ENCODE data around the gene PRICKLE2.

The PRICKLE2 gene

DNA sequence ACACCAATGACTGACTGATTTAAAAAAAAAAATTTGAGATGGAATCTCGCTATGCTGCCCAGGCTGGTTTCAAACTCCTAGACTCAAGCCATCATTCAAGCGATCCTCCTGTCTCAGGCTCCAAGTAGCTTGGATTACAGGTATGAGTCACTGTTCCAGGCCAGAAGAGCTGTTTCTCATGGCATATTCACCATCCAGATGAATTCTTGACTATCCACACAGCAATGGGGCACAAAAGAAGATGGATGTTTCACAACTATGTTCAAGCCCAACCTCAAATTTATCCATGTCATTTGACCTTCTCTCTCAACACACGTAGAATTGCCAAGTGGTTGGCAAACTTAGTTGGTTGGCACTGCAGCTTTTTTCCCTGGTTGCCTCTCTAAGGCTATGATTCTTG is 40.6 kb downstream of the PRICKLE2 start:
- Histone ChIP-seq H3K9me3 (no peaks in the 10 kb centered on the region), H3K36me3 (no peaks in the 10 kb centered on the region), H3K27me3 (no peaks in the 10 kb centered on the region), H3K27ac (no peak overlapping the region), H3K4me3 (ENCODE audit: low read depth in 1 of 2, low read length in 1 of 2) (no peak overlapping the region), H3K4me1 (ENCODE audit: control insufficient read depth in 1 of 2, insufficient read depth in 1 of 2, low read depth in 1 of 2, low read length in 1 of 2) (no peaks in the 10 kb centered on the region)
- TF ChIP-seq, protein P1, sequence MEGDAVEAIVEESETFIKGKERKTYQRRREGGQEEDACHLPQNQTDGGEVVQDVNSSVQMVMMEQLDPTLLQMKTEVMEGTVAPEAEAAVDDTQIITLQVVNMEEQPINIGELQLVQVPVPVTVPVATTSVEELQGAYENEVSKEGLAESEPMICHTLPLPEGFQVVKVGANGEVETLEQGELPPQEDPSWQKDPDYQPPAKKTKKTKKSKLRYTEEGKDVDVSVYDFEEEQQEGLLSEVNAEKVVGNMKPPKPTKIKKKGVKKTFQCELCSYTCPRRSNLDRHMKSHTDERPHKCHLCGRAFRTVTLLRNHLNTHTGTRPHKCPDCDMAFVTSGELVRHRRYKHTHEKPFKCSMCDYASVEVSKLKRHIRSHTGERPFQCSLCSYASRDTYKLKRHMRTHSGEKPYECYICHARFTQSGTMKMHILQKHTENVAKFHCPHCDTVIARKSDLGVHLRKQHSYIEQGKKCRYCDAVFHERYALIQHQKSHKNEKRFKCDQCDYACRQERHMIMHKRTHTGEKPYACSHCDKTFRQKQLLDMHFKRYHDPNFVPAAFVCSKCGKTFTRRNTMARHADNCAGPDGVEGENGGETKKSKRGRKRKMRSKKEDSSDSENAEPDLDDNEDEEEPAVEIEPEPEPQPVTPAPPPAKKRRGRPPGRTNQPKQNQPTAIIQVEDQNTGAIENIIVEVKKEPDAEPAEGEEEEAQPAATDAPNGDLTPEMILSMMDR (IDR thresholded peaks at IDR 0.05) = no peak

DNA sequence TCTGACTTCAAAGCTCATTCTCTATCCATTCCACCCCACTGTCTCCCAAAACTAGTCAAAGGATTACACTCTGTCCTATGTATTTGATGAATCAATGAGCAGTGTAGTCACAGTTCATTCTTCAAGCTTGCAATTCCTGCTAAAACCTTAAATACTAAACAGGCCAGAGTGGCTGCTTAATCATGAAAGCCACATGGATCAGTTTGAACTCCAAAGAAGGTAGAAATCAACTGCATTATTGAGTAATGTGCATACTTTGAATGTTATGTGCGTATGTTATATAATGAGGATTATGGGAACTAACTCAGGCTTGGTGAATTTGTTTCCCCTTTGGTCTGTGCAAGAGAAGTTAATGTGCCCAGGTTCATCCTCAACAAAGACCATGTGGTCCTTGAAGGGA is 45.4 kb downstream of the PRICKLE2 start:
- Histone ChIP-seq H3K4me3 (ENCODE audit: low read depth in 1 of 2, low read length in 1 of 2) (no peak overlapping the region), H3K36me3 (no peaks in the 10 kb centered on the region), H3K27ac (no peak overlapping the region), H3K27me3 (no peaks in the 10 kb centered on the region), H3K4me1 (ENCODE audit: control insufficient read depth in 1 of 2, insufficient read depth in 1 of 2, low read depth in 1 of 2, low read length in 1 of 2) (no peaks in the 10 kb centered on the region), H3K9me3 (no peaks in the 10 kb centered on the region)
- TF ChIP-seq, protein P1 (IDR thresholded peaks at IDR 0.05) = no peak

DNA sequence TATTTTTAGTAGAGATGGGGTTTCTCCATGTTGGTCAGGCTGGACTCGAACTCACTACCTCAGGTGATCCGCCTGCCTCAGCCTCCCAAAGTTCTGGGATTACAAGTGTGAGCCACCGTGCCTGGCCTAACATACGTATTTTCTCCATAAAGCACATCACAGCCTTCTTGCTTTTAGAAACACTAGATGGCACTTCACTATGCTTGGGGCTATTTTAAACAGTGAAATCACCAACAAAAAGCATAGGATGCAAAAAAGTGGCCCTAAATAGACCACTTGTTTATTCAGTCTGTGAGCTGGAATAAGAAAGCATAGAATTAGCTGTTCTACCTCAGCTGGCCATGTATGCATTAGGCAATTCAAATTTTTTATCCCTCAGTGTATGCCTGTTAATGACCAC is 46.0 kb downstream of the PRICKLE2 start:
- H3K9me3 ChIP-seq = no peaks in the 10 kb centered on the region
- H3K27me3 ChIP-seq = no peaks in the 10 kb centered on the region

DNA sequence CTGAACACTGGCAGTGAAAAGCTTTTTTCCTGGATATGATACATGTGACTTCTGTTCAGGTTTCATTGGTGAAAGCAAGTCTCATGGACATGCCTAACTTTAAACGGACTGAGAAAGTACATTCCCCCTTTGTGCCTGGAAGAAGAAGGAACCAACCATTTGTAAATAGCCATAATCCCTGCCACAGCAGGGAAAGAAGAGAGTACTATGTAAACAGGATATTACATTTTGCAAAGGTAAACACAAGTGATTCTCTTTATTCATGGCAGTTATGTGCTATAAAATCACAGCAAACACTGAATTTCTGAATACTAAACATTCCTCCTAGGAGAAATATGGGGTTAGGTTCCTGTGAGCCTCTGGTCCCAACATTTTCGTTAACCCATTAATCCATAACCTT is 46.8 kb downstream of the PRICKLE2 start:
- Histone ChIP-seq H3K27ac (no peak overlapping the region), H3K36me3 (no peaks in the 10 kb centered on the region), H3K4me3 (ENCODE audit: low read depth in 1 of 2, low read length in 1 of 2) (no peak overlapping the region)

More for the DNA sequence above, 46.0 kb downstream of the PRICKLE2 start:
- H3K4me1 ChIP-seq (ENCODE audit: control insufficient read depth in 1 of 2, insufficient read depth in 1 of 2, low read depth in 1 of 2, low read length in 1 of 2) = no peaks in the 10 kb centered on the region
- no peaks in the 10 kb centered on the region for H3K36me3 ChIP-seq
- H3K27ac ChIP-seq = no peak overlapping the region
- TF ChIP-seq, protein P1 (IDR thresholded peaks at IDR 0.05) = no peak
- no peak overlapping the region for H3K4me3 ChIP-seq (ENCODE audit: low read depth in 1 of 2, low read length in 1 of 2)

DNA sequence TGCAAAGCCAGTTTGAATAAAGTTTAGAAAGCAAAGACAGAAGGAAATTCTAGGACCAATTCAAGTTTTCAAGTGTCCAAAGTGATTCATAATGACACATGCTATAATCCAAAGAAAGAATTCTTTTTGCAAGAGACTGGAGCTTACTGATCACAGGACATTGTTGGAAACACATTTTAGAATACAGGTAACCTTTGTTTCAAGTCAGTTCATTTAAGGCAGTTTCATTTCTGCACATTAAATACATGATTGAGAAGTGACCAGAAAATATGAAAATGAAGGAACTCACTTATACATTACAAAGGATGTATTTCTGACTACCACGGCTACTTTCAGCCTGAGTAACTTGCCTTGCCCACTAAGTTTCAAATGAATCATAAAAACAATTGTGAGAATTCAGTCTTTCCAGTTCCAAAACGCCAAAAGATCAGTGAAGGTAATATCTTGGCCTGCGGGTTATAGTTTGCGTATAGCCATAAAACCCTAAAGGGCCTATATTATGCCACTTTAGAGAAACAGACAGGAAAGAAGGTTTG is 48.7 kb downstream of the PRICKLE2 start:
- H3K27ac ChIP-seq = no peak overlapping the region
- TF ChIP-seq, protein P1 (IDR thresholded peaks at IDR 0.05) = no peak
- no peak overlapping the region for H3K4me3 ChIP-seq (ENCODE audit: low read depth in 1 of 2, low read length in 1 of 2)
- H3K9me3 ChIP-seq = no peaks in the 10 kb centered on the region
- no peaks in the 10 kb centered on the region for H3K36me3 ChIP-seq
- H3K27me3 ChIP-seq = no peaks in the 10 kb centered on the region
- H3K4me1 ChIP-seq (ENCODE audit: control insufficient read depth in 1 of 2, insufficient read depth in 1 of 2, low read depth in 1 of 2, low read length in 1 of 2) = no peaks in the 10 kb centered on the region

More for the DNA sequence above, 46.8 kb downstream of the PRICKLE2 start:
- TF ChIP-seq, protein P1 (IDR thresholded peaks at IDR 0.05) = no peak
- Histone ChIP-seq H3K9me3 (no peaks in the 10 kb centered on the region), H3K27me3 (no peaks in the 10 kb centered on the region), H3K4me1 (ENCODE audit: control insufficient read depth in 1 of 2, insufficient read depth in 1 of 2, low read depth in 1 of 2, low read length in 1 of 2) (no peaks in the 10 kb centered on the region)

DNA sequence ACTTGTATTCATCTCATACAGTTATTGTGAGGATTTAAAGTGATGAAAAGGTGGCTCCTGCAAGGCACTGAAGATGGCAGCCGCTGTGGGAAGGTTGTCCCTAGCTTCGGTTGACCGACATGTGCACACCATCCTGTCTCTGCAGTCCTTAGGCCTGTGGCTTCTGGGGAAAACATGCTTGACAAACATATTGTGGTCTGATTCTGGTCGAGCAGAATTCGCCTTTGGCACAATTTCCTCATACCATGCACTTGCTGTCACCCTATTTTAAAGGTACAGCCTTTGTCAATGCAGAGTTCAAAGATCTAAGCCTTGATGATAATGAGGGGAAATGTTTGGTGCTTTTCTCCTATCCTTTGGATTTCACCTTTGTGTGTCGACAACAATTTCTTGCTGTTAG is 50.9 kb downstream of the PRICKLE2 start:
- no peaks in the 10 kb centered on the region for H3K4me1 ChIP-seq (ENCODE audit: control insufficient read depth in 1 of 2, insufficient read depth in 1 of 2, low read depth in 1 of 2, low read length in 1 of 2)
- H3K27ac ChIP-seq = no peak overlapping the region
- no peaks in the 10 kb centered on the region for H3K27me3 ChIP-seq
- no peaks in the 10 kb centered on the region for H3K9me3 ChIP-seq
- no peak overlapping the region for H3K4me3 ChIP-seq (ENCODE audit: low read depth in 1 of 2, low read length in 1 of 2)
- TF ChIP-seq, protein P1 (IDR thresholded peaks at IDR 0.05) = no peak
- H3K36me3 ChIP-seq = no peaks in the 10 kb centered on the region

Measured in neutrophil (primary cell).